Tibial nerve (tissue), 4 donors: Measurements from ENCODE around the gene ATP5MC2.

Experiments used
- EP300 ChIP-seq, 2 donors: sonication (generic); formaldehyde crosslinking; IDR thresholded peaks; one replicate each; pipeline ENCODE4 v1.6.1; 2017; ENCODE audit warnings: antibody characterized with exemption in 2 of 2, mild to moderate bottlenecking in 1 of 2
- POLR2A ChIP-seq, 2 donors: fragments of 450-650 bp; IDR thresholded peaks; one replicate each; pipeline ENCODE4 v1.6.1; 2017; ENCODE audit warnings: antibody characterized with exemption in 2 of 2, mild to moderate bottlenecking in 2 of 2, moderate library complexity in 2 of 2
- TF ChIP-seq, protein P1 (sequence below), 5 experiments: fragments of 200-600 bp in 3 of 5; fragments of 450-650 bp in 2 of 5; sonication (generic) in 3 of 5; IDR thresholded peaks; one replicate each; pipeline ENCODE4 v1.5.1; 2016 to 2019; ENCODE audit warnings: antibody characterized with exemption in 5 of 5, mild to moderate bottlenecking in 3 of 5, moderate library complexity in 2 of 5

- TF ChIP-seq, protein P1, sequence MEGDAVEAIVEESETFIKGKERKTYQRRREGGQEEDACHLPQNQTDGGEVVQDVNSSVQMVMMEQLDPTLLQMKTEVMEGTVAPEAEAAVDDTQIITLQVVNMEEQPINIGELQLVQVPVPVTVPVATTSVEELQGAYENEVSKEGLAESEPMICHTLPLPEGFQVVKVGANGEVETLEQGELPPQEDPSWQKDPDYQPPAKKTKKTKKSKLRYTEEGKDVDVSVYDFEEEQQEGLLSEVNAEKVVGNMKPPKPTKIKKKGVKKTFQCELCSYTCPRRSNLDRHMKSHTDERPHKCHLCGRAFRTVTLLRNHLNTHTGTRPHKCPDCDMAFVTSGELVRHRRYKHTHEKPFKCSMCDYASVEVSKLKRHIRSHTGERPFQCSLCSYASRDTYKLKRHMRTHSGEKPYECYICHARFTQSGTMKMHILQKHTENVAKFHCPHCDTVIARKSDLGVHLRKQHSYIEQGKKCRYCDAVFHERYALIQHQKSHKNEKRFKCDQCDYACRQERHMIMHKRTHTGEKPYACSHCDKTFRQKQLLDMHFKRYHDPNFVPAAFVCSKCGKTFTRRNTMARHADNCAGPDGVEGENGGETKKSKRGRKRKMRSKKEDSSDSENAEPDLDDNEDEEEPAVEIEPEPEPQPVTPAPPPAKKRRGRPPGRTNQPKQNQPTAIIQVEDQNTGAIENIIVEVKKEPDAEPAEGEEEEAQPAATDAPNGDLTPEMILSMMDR (IDR thresholded peaks at IDR 0.05) = no peak
- TF ChIP-seq POLR2A (IDR thresholded peaks at IDR 0.05) (no peak), EP300 (IDR thresholded peaks at IDR 0.05) (no peak)
Observed at GRCh38 chr12:53694756-53695151, 18.9 kb upstream of the ATP5MC2 start.
